HG03060 (cell line): ENCODE measurements around the gene POLR2C.

Experiments used
- ATAC-seq: cut with Tn5 transposase; IDR thresholded peaks from one replicate; pipeline ENCODE4 v1.9.1; 2021; ENCODE audit warnings: low read depth, moderate number of reproducible peaks; ENCODE audit not compliant: unreplicated experiment

POLR2C gene

DNA sequence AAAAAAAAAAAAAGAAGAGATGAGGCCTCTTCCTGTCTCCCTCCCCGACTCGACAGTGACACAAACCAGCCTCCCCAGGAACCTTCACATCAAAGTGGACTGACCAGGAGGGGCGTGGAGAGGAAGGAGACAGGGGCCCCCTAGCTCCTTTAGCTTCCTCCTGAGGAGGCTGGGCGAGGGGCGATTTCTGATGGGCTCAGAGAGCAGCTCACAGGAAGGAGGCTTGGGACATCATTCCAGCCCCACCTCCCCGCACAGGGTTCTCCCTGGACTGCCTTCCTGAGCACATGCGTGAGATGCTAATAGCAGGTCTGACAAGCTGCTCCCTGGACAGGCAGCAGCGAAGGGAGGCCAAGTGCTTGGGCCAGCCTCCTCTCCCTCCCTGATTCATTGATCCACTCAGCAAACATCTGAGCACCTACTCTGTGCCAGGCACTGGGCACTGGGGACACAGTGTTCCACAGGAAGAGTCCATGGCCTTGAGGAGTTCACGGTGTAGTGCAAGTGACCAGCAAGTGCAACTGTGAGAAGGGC is 38.2 kb downstream of the POLR2C start:
- ATAC-seq, result no peak

GRCh38 chr16:57501492-57501891 is 39.0 kb downstream of the POLR2C start:
- ATAC-seq, result no peak

GRCh38 chr16:57502048-57502775 is 39.7 kb downstream of the POLR2C start:
- no peak for ATAC-seq

DNA sequence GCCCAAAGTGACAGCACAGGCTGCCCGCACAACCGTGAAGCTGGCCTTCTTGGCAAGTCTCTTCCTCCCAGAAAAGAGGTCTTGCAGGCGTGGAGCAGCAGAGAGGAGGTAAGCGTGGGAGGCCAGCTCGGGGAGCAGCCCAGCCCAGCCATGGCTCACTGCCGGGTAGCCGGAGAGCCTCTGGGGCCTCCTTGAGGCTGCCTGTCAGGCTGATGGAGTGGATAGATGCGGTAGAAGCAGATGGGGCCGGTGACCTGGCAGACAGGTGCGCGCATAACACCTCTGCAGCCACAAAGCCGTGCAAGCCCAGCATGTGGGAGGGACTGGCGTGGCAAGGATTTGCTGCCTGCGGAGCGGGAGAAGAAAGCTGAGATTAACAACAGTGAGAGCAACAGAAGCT is 40.9 kb downstream of the POLR2C start:
- ATAC-seq, result no peak

DNA sequence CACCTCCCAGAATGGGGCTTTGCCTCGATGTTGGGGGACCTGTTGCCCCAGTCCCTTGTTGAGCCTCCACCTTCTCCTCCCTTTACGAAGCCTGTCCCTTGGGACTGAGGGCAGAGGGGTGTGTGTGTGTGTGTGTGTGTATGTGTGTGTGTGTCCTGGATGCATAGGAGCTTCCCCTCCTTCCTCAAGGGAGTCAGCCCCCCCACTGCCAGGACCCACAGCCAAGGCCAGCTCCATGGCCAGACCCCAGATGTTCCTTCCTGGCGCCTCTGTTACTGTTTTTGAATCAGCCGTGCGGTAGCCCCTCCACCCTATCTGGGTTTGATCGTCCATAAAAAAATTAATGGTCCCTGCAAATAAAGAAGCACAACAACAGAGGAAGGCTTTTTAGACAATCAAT is 41.5 kb downstream of the POLR2C start:
- ATAC-seq, result no peak

GRCh38 chr16:57504491-57504890 is 42.0 kb downstream of the POLR2C start:
- ATAC-seq, result no peak

- ATAC-seq, result no peak
These were observed 42.7 kb downstream of the POLR2C start for GRCh38 chr16:57505169-57505568.

- ATAC-seq, result no peak
These were observed 44.9 kb downstream of the POLR2C start for GRCh38 chr16:57507136-57508034.

DNA sequence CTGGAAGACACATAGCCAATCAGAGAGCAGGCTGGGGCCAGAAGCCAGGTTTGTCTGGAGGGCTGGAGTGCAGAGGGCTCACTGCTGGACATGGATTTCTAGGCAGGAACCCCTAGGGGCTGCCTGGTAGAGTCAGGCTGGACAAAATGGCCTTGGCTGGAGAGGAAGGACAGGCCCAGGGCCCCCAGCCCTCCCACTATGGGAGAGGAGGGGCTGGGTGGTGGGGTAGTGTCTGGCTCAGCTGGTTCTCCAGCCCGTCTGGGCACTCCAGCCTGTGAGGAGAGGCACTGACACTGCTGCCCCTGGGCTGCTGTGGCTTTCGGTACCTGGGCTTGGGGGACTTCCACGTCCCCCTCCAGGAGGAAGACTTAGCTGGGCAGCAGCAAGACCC is 45.6 kb downstream of the POLR2C start:
- no peak for ATAC-seq

DNA sequence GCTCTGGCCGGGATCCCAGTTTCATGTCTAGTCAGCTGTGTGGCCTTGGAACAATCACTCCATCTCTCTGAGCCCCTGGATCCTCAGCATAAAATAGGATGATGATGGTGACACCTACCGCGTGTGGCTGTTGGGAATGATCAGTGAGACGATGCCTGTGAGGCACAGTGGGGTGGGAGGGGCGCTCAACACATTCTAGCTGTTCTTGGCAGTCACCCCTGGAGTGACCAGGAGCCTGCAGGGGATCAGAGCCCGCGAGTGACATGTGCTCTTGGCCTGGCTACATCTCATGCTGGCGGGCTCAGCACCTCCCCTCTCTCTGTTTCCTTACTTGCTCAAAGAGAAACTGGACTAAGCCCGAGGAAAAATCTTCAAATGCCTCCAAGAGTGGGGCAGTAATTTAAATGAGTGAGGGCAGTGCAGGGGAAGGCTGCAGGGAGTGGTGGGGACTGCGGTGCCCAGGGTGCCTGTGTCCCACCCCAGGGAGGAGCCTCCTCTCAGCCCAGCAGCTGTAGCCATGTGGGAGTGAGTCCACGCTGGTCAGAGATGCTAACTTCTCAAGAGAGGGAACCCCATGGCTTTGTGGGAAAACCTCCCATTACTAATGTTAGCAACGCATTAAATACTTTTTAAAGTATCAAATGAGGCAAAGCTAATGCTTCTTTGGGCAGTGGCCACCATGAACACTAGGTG is 46.9 kb downstream of the POLR2C start:
- ATAC-seq, result no peak

GRCh38 chr16:57510016-57510871 is 47.8 kb downstream of the POLR2C start:
- ATAC-seq, result no peak

DNA sequence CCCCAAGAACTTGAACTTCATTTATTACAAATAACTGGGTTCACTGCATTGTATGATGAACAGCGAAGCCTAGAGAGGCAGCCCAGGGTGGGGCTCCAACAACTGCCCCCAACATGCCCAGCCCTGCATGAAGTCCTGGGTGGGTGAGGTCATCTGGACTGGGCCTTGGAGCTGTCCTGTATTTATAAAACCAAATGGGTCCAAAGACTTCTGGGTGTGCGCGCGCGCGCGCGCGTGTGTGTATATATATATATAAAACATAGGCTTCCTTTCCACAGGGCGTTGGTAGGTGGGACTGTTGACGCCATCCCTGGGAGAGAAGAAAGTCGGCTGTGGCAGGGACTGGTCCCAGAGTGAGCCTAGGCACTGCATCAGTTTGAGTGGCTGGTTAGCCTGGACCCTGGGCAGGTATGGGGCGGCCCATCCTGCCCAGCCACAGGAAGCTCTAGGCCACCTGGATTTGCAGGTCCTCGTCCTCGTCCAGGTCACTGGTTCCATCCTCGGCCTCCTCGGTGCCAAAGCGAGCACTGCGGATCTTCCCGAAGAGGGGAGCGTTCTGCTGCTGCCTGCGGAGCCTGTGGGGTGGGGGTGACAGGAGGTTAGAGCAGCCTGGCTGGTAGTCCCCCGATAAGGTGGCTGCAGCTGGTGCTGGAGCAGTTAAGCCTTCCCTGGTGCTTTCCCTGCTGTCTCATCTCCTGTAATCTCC is 50.0 kb downstream of the POLR2C start:
- ATAC-seq, result no peak

- ATAC-seq, result no peak
These were observed 51.1 kb downstream of the POLR2C start for GRCh38 chr16:57513371-57514102.

- ATAC-seq, result no peak
These were observed 51.9 kb downstream of the POLR2C start for GRCh38 chr16:57514371-57514770.

- ATAC-seq, result no peak
These were observed 52.5 kb downstream of the POLR2C start for GRCh38 chr16:57514791-57515600.

DNA sequence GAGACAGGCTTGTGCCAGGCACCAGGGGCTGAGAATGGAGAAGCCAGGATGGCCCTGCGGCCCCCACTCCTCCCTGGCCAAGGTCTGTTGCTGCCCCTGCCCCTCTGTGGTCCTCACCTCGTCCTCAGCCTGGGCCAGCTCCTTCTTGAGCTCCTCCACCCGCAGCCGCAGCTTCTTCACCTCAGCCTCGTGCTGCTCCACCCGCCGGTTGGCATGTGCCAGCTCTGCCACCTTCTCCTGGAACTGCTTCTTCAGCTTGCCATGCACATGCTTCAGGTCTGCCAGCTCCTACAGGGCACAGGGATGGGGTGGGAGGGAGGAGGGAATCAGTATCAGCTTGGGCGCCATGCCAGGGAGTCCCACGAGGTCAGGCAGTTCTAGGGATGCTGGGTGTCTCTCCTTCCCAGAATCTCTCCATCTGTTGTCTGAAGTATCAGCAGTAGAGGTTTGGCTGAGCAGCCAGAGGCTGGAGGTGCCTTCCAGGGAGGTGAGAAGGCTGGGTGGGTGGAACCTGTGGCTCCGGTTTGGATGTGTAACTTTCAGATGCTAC is 53.8 kb downstream of the POLR2C start:
- ATAC-seq, result no peak

GRCh38 chr16:57516773-57517172 is 54.3 kb downstream of the POLR2C start:
- ATAC-seq, result no peak
